ENCODE data around the gene SPCS3.

Gene SPCS3

GRCh38 chr4:176354884-176355283 lies 35.1 kb downstream of the SPCS3 start:
- DNase-seq, result no peak

- no peak for DNase-seq
These were observed 37.8 kb downstream of the SPCS3 start for GRCh38 chr4:176357359-176358082.

- DNase-seq, result no peak
These were observed 38.3 kb downstream of the SPCS3 start for GRCh38 chr4:176358083-176358469.

GRCh38 chr4:176359590-176359989 lies 39.8 kb downstream of the SPCS3 start:
- DNase-seq, result no peak

GRCh38 chr4:176360446-176360845 lies 40.7 kb downstream of the SPCS3 start:
- no peak for DNase-seq

GRCh38 chr4:176363072-176363471 lies 43.3 kb downstream of the SPCS3 start:
- no peak for DNase-seq

- DNase-seq, result no peak
These were observed 48.2 kb downstream of the SPCS3 start for GRCh38 chr4:176367771-176368465.

GRCh38 chr4:176376032-176376614 lies 56.4 kb downstream of the SPCS3 start:
- DNase-seq, result no peak

GRCh38 chr4:176377780-176378179 lies 58.0 kb downstream of the SPCS3 start:
- no peak for DNase-seq

- no peak for DNase-seq
These were observed 60.8 kb downstream of the SPCS3 start for GRCh38 chr4:176380352-176381157.

Measured in activated CD4-positive, alpha-beta T cell treated with anti-CD3 and anti-CD28 coated beads, Interleukin-2, amount 50 U/mL, for 48 hours (primary cell).